SU-DHL-6 (cell line): ENCODE results near the gene APOL4.

Source experiments
- H2AFZ ChIP-seq: fragments of 200-600 bp; sonication (generic); 2 replicates; pipeline ENCODE4 v1.6.1; 2014; ENCODE audit warnings: low read depth, mild to moderate bottlenecking, moderate library complexity, mixed read lengths, antibody characterized with exemption, low read length; ENCODE audit not compliant: severe bottlenecking
- H3F3A ChIP-seq: fragments of 200-600 bp; shearing (Covaris generic); 2 replicates; pipeline ENCODE4 v1.6.0; 2016; ENCODE audit warnings: antibody characterized with exemption, mild to moderate bottlenecking; ENCODE audit not compliant: insufficient read depth
- H3K27ac ChIP-seq: fragments of 200-600 bp; sonication (generic); 2 replicates; pipeline ENCODE4 v1.5.1; 2016; ENCODE audit warnings: low read depth, mild to moderate bottlenecking, low read length, moderate library complexity, mixed read lengths
- H3K27me3 ChIP-seq: fragments of 200-600 bp; sonication (generic), shearing (Covaris generic); 2 replicates; pipeline ENCODE4 v1.6.0; 2014; ENCODE audit warnings: mild to moderate bottlenecking, low read length
- H3K36me3 ChIP-seq: fragments of 200-600 bp; sonication (generic); 2 replicates; pipeline ENCODE4 v1.6.1; 2014; ENCODE audit warnings: mild to moderate bottlenecking, low read length, mixed read lengths
- H3K4me2 ChIP-seq: fragments of 300-600, 200-600 bp; shearing (Covaris generic), sonication (generic); 2 replicates; pipeline ENCODE4 v1.6.0; 2014; ENCODE audit warnings: low read length, low read depth, mild to moderate bottlenecking; ENCODE audit not compliant: poor library complexity, severe bottlenecking
- H3K4me3 ChIP-seq: fragments of 200-600 bp; sonication (generic); 2 replicates; pipeline ENCODE4 v1.5.1; 2014; ENCODE audit warnings: antibody characterized with exemption, low read length, mild to moderate bottlenecking, mixed read lengths; ENCODE audit not compliant: insufficient read depth, poor library complexity, severe bottlenecking
- H3K79me2 ChIP-seq: fragments of 200-600 bp; sonication (generic); 2 replicates; pipeline ENCODE4 v1.6.1; 2014; ENCODE audit warnings: mild to moderate bottlenecking, low read length, moderate library complexity; ENCODE audit not compliant: insufficient read depth
- H3K9ac ChIP-seq: fragments of 200-600 bp; sonication (generic); 2 replicates; pipeline ENCODE4 v1.7.0; 2014; ENCODE audit warnings: mild to moderate bottlenecking, low read length
- H3K9me2 ChIP-seq: fragments of 200-600 bp; sonication (generic); replicated peaks from 2 replicates; pipeline ENCODE4 v1.6.1; 2014; ENCODE audit warnings: low read length; ENCODE audit not compliant: insufficient read depth
- H3K9me3 ChIP-seq: fragments of 200-600 bp; sonication (generic); 2 replicates; pipeline ENCODE4 v1.6.1; 2014; ENCODE audit warnings: low read length, mixed read lengths; ENCODE audit not compliant: insufficient read depth
- H4K20me1 ChIP-seq: fragments of 200-600 bp; sonication (generic); 2 replicates; pipeline ENCODE4 v1.6.1; 2014; ENCODE audit warnings: low read depth, mild to moderate bottlenecking, antibody characterized with exemption, low read length, moderate library complexity, mixed read lengths
- CTCF ChIP-seq: fragments of 200-600 bp; sonication (generic); IDR thresholded peaks from one replicate; pipeline ENCODE4 v1.5.1; 2017; ENCODE audit warnings: antibody characterized with exemption, mild to moderate bottlenecking, low read length, moderate library complexity; ENCODE audit not compliant: insufficient read depth, poor library complexity, severe bottlenecking
- EZH2phosphoT487 ChIP-seq: fragments of 200-600 bp; sonication (generic), shearing (Covaris generic); conservative IDR thresholded peaks from 2 replicates; pipeline ENCODE4 v1.6.1; 2018; ENCODE audit warnings: mild to moderate bottlenecking, antibody characterized with exemption, low read length, moderate library complexity, mixed read lengths

The APOL4 gene

GRCh38 chr22:36177160-36177559, 24.4 kb downstream of the APOL4 start:
- Histone ChIP-seq H3K4me3 (no peak overlapping the region), H3F3A (no peaks in the 10 kb centered on the region), H2AFZ (no peak overlapping the region), H3K36me3 (no peaks in the 10 kb centered on the region), H3K9me3 (no peaks in the 10 kb centered on the region), H3K79me2 (no peaks in the 10 kb centered on the region), H3K27me3 (no peaks in the 10 kb centered on the region), H4K20me1 (no peaks in the 10 kb centered on the region), H3K27ac (no peak overlapping the region), H3K4me2 (no peak overlapping the region), H3K9me2 (no peaks in the 10 kb centered on the region), H3K9ac (no peak overlapping the region)
- TF ChIP-seq EZH2phosphoT487 (no peak), CTCF (no peak)

GRCh38 chr22:36175892-36176291, 25.7 kb downstream of the APOL4 start:
- H3F3A ChIP-seq = no peaks in the 10 kb centered on the region
- no peaks in the 10 kb centered on the region for H3K79me2 ChIP-seq
- no peak overlapping the region for H3K9ac ChIP-seq
- no peaks in the 10 kb centered on the region for H3K9me3 ChIP-seq
- no peaks in the 10 kb centered on the region for H4K20me1 ChIP-seq
- TF ChIP-seq EZH2phosphoT487 (no peak), CTCF (no peak)
- H3K4me3 ChIP-seq = no peak overlapping the region
- no peak overlapping the region for H3K4me2 ChIP-seq
- H3K36me3 ChIP-seq = no peaks in the 10 kb centered on the region
- no peaks in the 10 kb centered on the region for H3K27me3 ChIP-seq
- no peaks in the 10 kb centered on the region for H3K9me2 ChIP-seq
- H3K27ac ChIP-seq = no peak overlapping the region
- no peak overlapping the region for H2AFZ ChIP-seq

GRCh38 chr22:36171941-36172340, 29.7 kb downstream of the APOL4 start:
- TF ChIP-seq CTCF (no peak), EZH2phosphoT487 (no peak)
- H3K36me3 ChIP-seq = no peaks in the 10 kb centered on the region
- no peaks in the 10 kb centered on the region for H4K20me1 ChIP-seq
- H3K9me3 ChIP-seq = no peaks in the 10 kb centered on the region
- no peaks in the 10 kb centered on the region for H3K9me2 ChIP-seq
- no peaks in the 10 kb centered on the region for H3K79me2 ChIP-seq
- H3K27ac ChIP-seq = no peak overlapping the region
- H3K4me2 ChIP-seq = no peak overlapping the region
- H3F3A ChIP-seq = no peaks in the 10 kb centered on the region
- H3K27me3 ChIP-seq = no peaks in the 10 kb centered on the region
- H2AFZ ChIP-seq = no peak overlapping the region
- H3K9ac ChIP-seq = no peak overlapping the region
- H3K4me3 ChIP-seq = no peak overlapping the region
